DOHH2 (cell line): ENCODE results near the gene RAD51B.

Experiments used
- H3F3A ChIP-seq: fragments of 200-600 bp; sonication (generic), shearing (Covaris generic); 2 replicates; pipeline ENCODE4 v1.6.0; 2016; ENCODE audit warnings: antibody characterized with exemption, mild to moderate bottlenecking; ENCODE audit not compliant: control insufficient read depth, insufficient read depth
- H3K27ac ChIP-seq: fragments of 200-600 bp; sonication (generic); 2 replicates; pipeline ENCODE4 v1.5.1; 2014; ENCODE audit warnings: low read depth, mild to moderate bottlenecking, low read length, moderate library complexity
- H3K27me3 ChIP-seq: fragments of 200-600 bp; sonication (generic); 2 replicates; pipeline ENCODE4 v1.6.1; 2014; ENCODE audit warnings: mild to moderate bottlenecking, low read length, mixed read lengths; ENCODE audit not compliant: control insufficient read depth
- H3K36me3 ChIP-seq: fragments of 200-600 bp; sonication (generic); 2 replicates; pipeline ENCODE4 v1.6.1; 2014; ENCODE audit warnings: mild to moderate bottlenecking, low read length, moderate library complexity, mixed read lengths; ENCODE audit not compliant: control insufficient read depth
- H3K4me1 ChIP-seq: fragments of 200-600 bp; sonication (generic); 2 replicates; pipeline ENCODE4 v1.6.1; 2014; ENCODE audit warnings: mild to moderate bottlenecking, low read length, mixed read lengths; ENCODE audit not compliant: control insufficient read depth
- H3K4me2 ChIP-seq: fragments of 200-600 bp; sonication (generic); 2 replicates; pipeline ENCODE4 v1.6.0; 2014; ENCODE audit warnings: mild to moderate bottlenecking, low read length, moderate library complexity
- H3K4me3 ChIP-seq: fragments of 200-600 bp; sonication (generic); 2 replicates; pipeline ENCODE4 v1.5.1; 2014; ENCODE audit warnings: mild to moderate bottlenecking, low read length, mixed read lengths
- H3K79me2 ChIP-seq: fragments of 200-600 bp; sonication (generic); 2 replicates; pipeline ENCODE4 v1.6.1; 2014; ENCODE audit warnings: mild to moderate bottlenecking, low read length, mixed read lengths; ENCODE audit not compliant: control insufficient read depth
- H3K9me2 ChIP-seq: fragments of 200-600 bp; sonication (generic); replicated peaks from 2 replicates; pipeline ENCODE4 v1.6.1; 2014; ENCODE audit warnings: mild to moderate bottlenecking, low read length, mixed read lengths; ENCODE audit not compliant: control insufficient read depth
- H3K9me3 ChIP-seq: fragments of 200-600 bp; sonication (generic); 2 replicates; pipeline ENCODE4 v1.6.1; 2014; ENCODE audit warnings: antibody characterized with exemption, low read length, mixed read lengths; ENCODE audit not compliant: control insufficient read depth, insufficient read depth
- H4K20me1 ChIP-seq: fragments of 200-600 bp; sonication (generic); 2 replicates; pipeline ENCODE4 v1.6.0; 2014; ENCODE audit warnings: low read depth, mild to moderate bottlenecking, antibody characterized with exemption, low read length, moderate library complexity; ENCODE audit not compliant: control insufficient read depth, insufficient read depth
- EZH2phosphoT487 ChIP-seq: fragments of 200-600 bp; sonication (generic); IDR thresholded peaks from 2 replicates; pipeline ENCODE4 v1.6.1; 2017; ENCODE audit warnings: borderline replicate concordance, mild to moderate bottlenecking, antibody characterized with exemption, low read length, moderate library complexity, mixed read lengths
- TF ChIP-seq, protein P1 (sequence below): fragments of 200-600 bp; sonication (generic); IDR thresholded peaks from one replicate; pipeline ENCODE4 v1.5.1; 2014; ENCODE audit warnings: antibody characterized with exemption, mild to moderate bottlenecking, low read depth, low read length; ENCODE audit not compliant: poor library complexity, severe bottlenecking

The RAD51B gene

DNA sequence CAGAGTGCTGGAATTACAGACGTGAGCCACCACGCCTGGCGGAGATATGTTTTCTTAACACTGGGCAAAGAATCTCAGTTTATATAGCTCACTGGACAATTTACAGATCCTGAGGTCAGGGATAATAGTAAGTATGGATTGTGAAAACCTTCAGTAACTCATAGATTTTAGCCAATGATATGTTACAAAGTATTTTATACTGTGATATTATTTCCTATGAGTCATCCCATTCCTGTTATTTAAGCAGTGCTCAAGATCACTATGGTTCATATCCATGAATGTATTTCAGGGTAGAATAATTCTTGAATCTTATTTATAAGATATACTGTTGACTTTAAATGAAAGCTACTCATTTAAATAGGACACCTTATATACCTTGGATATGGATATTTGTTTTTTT, 107.2 kb downstream of the RAD51B start:
- Histone ChIP-seq H3K79me2 (peaks cover 2% of the 10 kb centered on the region; the same call in 1 of the 2 replicates), H3K4me2 (no peak overlapping the region), H3K27me3 (no peaks in the 10 kb centered on the region), H3K36me3 (no peaks in the 10 kb centered on the region), H3K4me3 (no peak overlapping the region), H3K9me3 (no peaks in the 10 kb centered on the region; the same call in 1 of the 2 replicates), H3K9me2 (no peaks in the 10 kb centered on the region), H3K27ac (no peak overlapping the region), H3F3A (no peaks in the 10 kb centered on the region), H4K20me1 (no peaks in the 10 kb centered on the region), H3K4me1 (no peaks in the 10 kb centered on the region)
- TF ChIP-seq, protein P1, sequence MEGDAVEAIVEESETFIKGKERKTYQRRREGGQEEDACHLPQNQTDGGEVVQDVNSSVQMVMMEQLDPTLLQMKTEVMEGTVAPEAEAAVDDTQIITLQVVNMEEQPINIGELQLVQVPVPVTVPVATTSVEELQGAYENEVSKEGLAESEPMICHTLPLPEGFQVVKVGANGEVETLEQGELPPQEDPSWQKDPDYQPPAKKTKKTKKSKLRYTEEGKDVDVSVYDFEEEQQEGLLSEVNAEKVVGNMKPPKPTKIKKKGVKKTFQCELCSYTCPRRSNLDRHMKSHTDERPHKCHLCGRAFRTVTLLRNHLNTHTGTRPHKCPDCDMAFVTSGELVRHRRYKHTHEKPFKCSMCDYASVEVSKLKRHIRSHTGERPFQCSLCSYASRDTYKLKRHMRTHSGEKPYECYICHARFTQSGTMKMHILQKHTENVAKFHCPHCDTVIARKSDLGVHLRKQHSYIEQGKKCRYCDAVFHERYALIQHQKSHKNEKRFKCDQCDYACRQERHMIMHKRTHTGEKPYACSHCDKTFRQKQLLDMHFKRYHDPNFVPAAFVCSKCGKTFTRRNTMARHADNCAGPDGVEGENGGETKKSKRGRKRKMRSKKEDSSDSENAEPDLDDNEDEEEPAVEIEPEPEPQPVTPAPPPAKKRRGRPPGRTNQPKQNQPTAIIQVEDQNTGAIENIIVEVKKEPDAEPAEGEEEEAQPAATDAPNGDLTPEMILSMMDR, result no peak
- no peak for TF ChIP-seq EZH2phosphoT487

DNA sequence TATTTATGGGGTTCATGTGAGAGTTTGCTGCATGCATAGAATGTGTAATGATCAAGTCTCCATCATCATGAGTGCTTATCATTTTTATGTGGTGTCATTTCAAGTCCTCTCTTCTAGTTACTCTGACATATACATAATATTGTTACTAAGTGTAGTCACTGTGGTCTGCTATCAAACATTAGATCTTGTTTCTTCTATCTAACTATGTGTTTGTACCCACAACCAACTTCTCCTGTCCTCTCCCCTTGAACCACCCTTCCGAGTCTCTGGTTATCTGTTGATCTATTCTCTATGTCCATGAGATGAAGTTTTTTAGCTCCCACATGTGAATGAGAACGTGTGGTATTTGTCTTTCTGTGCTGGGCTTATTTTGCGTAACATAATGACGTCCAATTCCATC, 107.7 kb downstream of the RAD51B start:
- Histone ChIP-seq H3K9me2 (no peaks in the 10 kb centered on the region), H3K4me3 (no peak overlapping the region), H3K27me3 (no peaks in the 10 kb centered on the region), H3K4me1 (no peaks in the 10 kb centered on the region), H4K20me1 (no peaks in the 10 kb centered on the region), H3K9me3 (no peaks in the 10 kb centered on the region; the same call in 1 of the 2 replicates), H3K36me3 (no peaks in the 10 kb centered on the region), H3K4me2 (no peak overlapping the region), H3F3A (no peaks in the 10 kb centered on the region), H3K27ac (no peak overlapping the region), H3K79me2 (peaks cover 6% of the 10 kb centered on the region)
- TF ChIP-seq EZH2phosphoT487, result no peak
- TF ChIP-seq, protein P1, result no peak

DNA sequence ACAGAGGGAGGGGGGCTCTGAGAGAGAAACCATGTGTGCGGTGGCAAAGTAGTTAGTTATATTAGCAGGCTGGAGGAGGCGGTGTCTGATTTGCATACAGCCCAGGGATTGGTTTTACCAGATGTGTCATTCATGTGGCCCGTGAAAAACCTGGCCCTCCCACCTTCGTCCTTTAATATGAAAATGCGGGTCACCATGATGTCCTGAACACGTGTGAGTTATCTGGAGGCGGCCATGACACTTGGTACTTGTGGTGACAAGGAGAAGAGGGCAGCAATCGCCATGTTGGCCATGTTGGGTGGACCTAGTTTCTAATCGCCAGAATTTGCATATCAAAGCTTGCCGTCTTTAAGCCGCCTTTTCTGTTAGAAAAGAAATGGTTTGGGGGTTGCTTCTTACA, 108.8 kb downstream of the RAD51B start:
- H3K4me3 ChIP-seq, result no peak overlapping the region
- H3K36me3 ChIP-seq, result no peaks in the 10 kb centered on the region
- no peaks in the 10 kb centered on the region for H3K27me3 ChIP-seq
- H3K9me2 ChIP-seq, result no peaks in the 10 kb centered on the region
- no peak overlapping the region for H3K4me2 ChIP-seq
- no peaks in the 10 kb centered on the region for H3K4me1 ChIP-seq
- TF ChIP-seq EZH2phosphoT487, result no peak
- TF ChIP-seq, protein P1, result no peak
- H3F3A ChIP-seq, result no peaks in the 10 kb centered on the region
- no peaks in the 10 kb centered on the region; the same call in 1 of the 2 replicates for H3K9me3 ChIP-seq
- H3K27ac ChIP-seq, result no peak overlapping the region
- no peaks in the 10 kb centered on the region for H4K20me1 ChIP-seq
- peaks cover 7% of the 10 kb centered on the region for H3K79me2 ChIP-seq
